Measurements from ENCODE around the gene WDR36. TPM values are rescaled to one million over a fixed set of nuclear protein-coding genes. Genes with fewer than 3 reads are reported as not detected.
"Not testable (repeated sequence)": the region's sequence is repeated elsewhere in the genome, so short reads cannot be mapped to it uniquely, and the experiment has no call there.

The WDR36 gene
- total and polyA plus RNA-seq, 2 donors, result 11.8 to 30.1 TPM

- Histone ChIP-seq H3K4me3 (ENCODE audit: low read length in 2 of 2) (no peak overlapping the region), H3K4me1 (ENCODE audit: control insufficient read depth in 2 of 2, insufficient read depth in 2 of 2, low read length in 2 of 2) (no peaks in the 10 kb centered on the region), H3K9me3 (ENCODE audit: control insufficient read depth in 2 of 2, insufficient read depth in 1 of 2, low read length in 1 of 2) (no peaks in the 10 kb centered on the region), H3K36me3 (ENCODE audit: control insufficient read depth in 2 of 2, insufficient read depth in 2 of 2, low read length in 1 of 2) (no peaks in the 10 kb centered on the region), H3K27me3 (ENCODE audit: control insufficient read depth in 2 of 2, insufficient read depth in 1 of 2, low read length in 1 of 2) (no peaks in the 10 kb centered on the region), H3K27ac (ENCODE audit: low read depth in 1 of 2, low read length in 1 of 2) (no peak overlapping the region)
- 96% methylated on average over 5 of the region's 5 CpGs for WGBS
- no peak for DNase-seq (ENCODE audit: low read depth in 6 of 9, low spot score in 9 of 9)
These were observed 43.8 kb downstream of the WDR36 start for GRCh38 chr5:111135946-111136345.

- no peaks in the 10 kb centered on the region for H3K9me3 ChIP-seq (ENCODE audit: control insufficient read depth in 2 of 2, insufficient read depth in 1 of 2, low read length in 1 of 2)
- WGBS, result 65% methylated on average over 2 of the region's 2 CpGs
- no peaks in the 10 kb centered on the region for H3K4me1 ChIP-seq (ENCODE audit: control insufficient read depth in 2 of 2, insufficient read depth in 2 of 2, low read length in 2 of 2)
- no peaks in the 10 kb centered on the region for H3K27me3 ChIP-seq (ENCODE audit: control insufficient read depth in 2 of 2, insufficient read depth in 1 of 2, low read length in 1 of 2)
- no peaks in the 10 kb centered on the region for H3K36me3 ChIP-seq (ENCODE audit: control insufficient read depth in 2 of 2, insufficient read depth in 2 of 2, low read length in 1 of 2)
- DNase-seq (ENCODE audit: low read depth in 6 of 9, low spot score in 9 of 9), result no peak
- H3K4me3 ChIP-seq (ENCODE audit: low read length in 2 of 2), result no peak overlapping the region
- no peak overlapping the region for H3K27ac ChIP-seq (ENCODE audit: low read depth in 1 of 2, low read length in 1 of 2)
These were observed 45.9 kb downstream of the WDR36 start for GRCh38 chr5:111138096-111138495.

GRCh38 chr5:111141471-111141870, 49.3 kb downstream of the WDR36 start:
- not testable (repeated sequence) for DNase-seq (ENCODE audit: low read depth in 6 of 9, low spot score in 9 of 9); H3K4me3 ChIP-seq (ENCODE audit: low read length in 2 of 2); H3K36me3 ChIP-seq (ENCODE audit: control insufficient read depth in 2 of 2, insufficient read depth in 2 of 2, low read length in 1 of 2); H3K9me3 ChIP-seq (ENCODE audit: control insufficient read depth in 2 of 2, insufficient read depth in 1 of 2, low read length in 1 of 2); H3K27me3 ChIP-seq (ENCODE audit: control insufficient read depth in 2 of 2, insufficient read depth in 1 of 2, low read length in 1 of 2); H3K27ac ChIP-seq (ENCODE audit: low read depth in 1 of 2, low read length in 1 of 2); H3K4me1 ChIP-seq (ENCODE audit: control insufficient read depth in 2 of 2, insufficient read depth in 2 of 2, low read length in 2 of 2)
- 100% methylated on average over 1 of the region's 1 CpG for WGBS

- no peaks in the 10 kb centered on the region for H3K36me3 ChIP-seq (ENCODE audit: control insufficient read depth in 2 of 2, insufficient read depth in 2 of 2, low read length in 1 of 2)
- WGBS, result 97% methylated on average over 4 of the region's 4 CpGs
- no peak overlapping the region for H3K4me3 ChIP-seq (ENCODE audit: low read length in 2 of 2)
- H3K4me1 ChIP-seq (ENCODE audit: control insufficient read depth in 2 of 2, insufficient read depth in 2 of 2, low read length in 2 of 2), result no peaks in the 10 kb centered on the region
- H3K9me3 ChIP-seq (ENCODE audit: control insufficient read depth in 2 of 2, insufficient read depth in 1 of 2, low read length in 1 of 2), result no peaks in the 10 kb centered on the region
- no peak overlapping the region for H3K27ac ChIP-seq (ENCODE audit: low read depth in 1 of 2, low read length in 1 of 2)
- DNase-seq (ENCODE audit: low read depth in 6 of 9, low spot score in 9 of 9), result no peak
- no peaks in the 10 kb centered on the region for H3K27me3 ChIP-seq (ENCODE audit: control insufficient read depth in 2 of 2, insufficient read depth in 1 of 2, low read length in 1 of 2)
These were observed 50.8 kb downstream of the WDR36 start for GRCh38 chr5:111142932-111143331.

GRCh38 chr5:111143910-111144309, 51.8 kb downstream of the WDR36 start:
- H3K36me3 ChIP-seq (ENCODE audit: control insufficient read depth in 2 of 2, insufficient read depth in 2 of 2, low read length in 1 of 2), result no peaks in the 10 kb centered on the region
- WGBS, result 86% methylated on average over 5 of the region's 5 CpGs
- H3K9me3 ChIP-seq (ENCODE audit: control insufficient read depth in 2 of 2, insufficient read depth in 1 of 2, low read length in 1 of 2), result no peaks in the 10 kb centered on the region
- no peak for DNase-seq (ENCODE audit: low read depth in 6 of 9, low spot score in 9 of 9)
- H3K27me3 ChIP-seq (ENCODE audit: control insufficient read depth in 2 of 2, insufficient read depth in 1 of 2, low read length in 1 of 2), result no peaks in the 10 kb centered on the region
- H3K4me3 ChIP-seq (ENCODE audit: low read length in 2 of 2), result no peak overlapping the region
- no peak overlapping the region for H3K27ac ChIP-seq (ENCODE audit: low read depth in 1 of 2, low read length in 1 of 2)
- no peaks in the 10 kb centered on the region for H3K4me1 ChIP-seq (ENCODE audit: control insufficient read depth in 2 of 2, insufficient read depth in 2 of 2, low read length in 2 of 2)

- 93% methylated on average over 1 of the region's 1 CpG for WGBS
- no peaks in the 10 kb centered on the region for H3K36me3 ChIP-seq (ENCODE audit: control insufficient read depth in 2 of 2, insufficient read depth in 2 of 2, low read length in 1 of 2)
- no peak overlapping the region for H3K27ac ChIP-seq (ENCODE audit: low read depth in 1 of 2, low read length in 1 of 2)
- no peaks in the 10 kb centered on the region for H3K9me3 ChIP-seq (ENCODE audit: control insufficient read depth in 2 of 2, insufficient read depth in 1 of 2, low read length in 1 of 2)
- H3K4me3 ChIP-seq (ENCODE audit: low read length in 2 of 2), result no peak overlapping the region
- no peaks in the 10 kb centered on the region for H3K4me1 ChIP-seq (ENCODE audit: control insufficient read depth in 2 of 2, insufficient read depth in 2 of 2, low read length in 2 of 2)
- H3K27me3 ChIP-seq (ENCODE audit: control insufficient read depth in 2 of 2, insufficient read depth in 1 of 2, low read length in 1 of 2), result no peaks in the 10 kb centered on the region
- DNase-seq (ENCODE audit: low read depth in 6 of 9, low spot score in 9 of 9), result no peak
These were observed 52.3 kb downstream of the WDR36 start for GRCh38 chr5:111144352-111144930.

- Histone ChIP-seq H3K4me1 (ENCODE audit: control insufficient read depth in 2 of 2, insufficient read depth in 2 of 2, low read length in 2 of 2) (no peaks in the 10 kb centered on the region), H3K4me3 (ENCODE audit: low read length in 2 of 2) (no peak overlapping the region), H3K27me3 (ENCODE audit: control insufficient read depth in 2 of 2, insufficient read depth in 1 of 2, low read length in 1 of 2) (no peaks in the 10 kb centered on the region), H3K9me3 (ENCODE audit: control insufficient read depth in 2 of 2, insufficient read depth in 1 of 2, low read length in 1 of 2) (no peaks in the 10 kb centered on the region), H3K36me3 (ENCODE audit: control insufficient read depth in 2 of 2, insufficient read depth in 2 of 2, low read length in 1 of 2) (no peaks in the 10 kb centered on the region), H3K27ac (ENCODE audit: low read depth in 1 of 2, low read length in 1 of 2) (no peak overlapping the region)
- no peak for DNase-seq (ENCODE audit: low read depth in 6 of 9, low spot score in 9 of 9)
- WGBS, result 94% methylated on average over 2 of the region's 2 CpGs
These were observed 53.9 kb downstream of the WDR36 start for GRCh38 chr5:111146053-111146452.

- WGBS, result 95% methylated on average over 3 of the region's 3 CpGs
- Histone ChIP-seq H3K4me3 (ENCODE audit: low read length in 2 of 2) (no peak overlapping the region), H3K9me3 (ENCODE audit: control insufficient read depth in 2 of 2, insufficient read depth in 1 of 2, low read length in 1 of 2) (no peaks in the 10 kb centered on the region), H3K4me1 (ENCODE audit: control insufficient read depth in 2 of 2, insufficient read depth in 2 of 2, low read length in 2 of 2) (no peaks in the 10 kb centered on the region), H3K36me3 (ENCODE audit: control insufficient read depth in 2 of 2, insufficient read depth in 2 of 2, low read length in 1 of 2) (no peaks in the 10 kb centered on the region), H3K27ac (ENCODE audit: low read depth in 1 of 2, low read length in 1 of 2) (no peak overlapping the region), H3K27me3 (ENCODE audit: control insufficient read depth in 2 of 2, insufficient read depth in 1 of 2, low read length in 1 of 2) (no peaks in the 10 kb centered on the region)
- no peak for DNase-seq (ENCODE audit: low read depth in 6 of 9, low spot score in 9 of 9)
These were observed 55.4 kb downstream of the WDR36 start for GRCh38 chr5:111147502-111147901.

- WGBS, result 84% methylated on average over 2 of the region's 2 CpGs
- H3K27ac ChIP-seq (ENCODE audit: low read depth in 1 of 2, low read length in 1 of 2), result no peak overlapping the region
- no peaks in the 10 kb centered on the region for H3K36me3 ChIP-seq (ENCODE audit: control insufficient read depth in 2 of 2, insufficient read depth in 2 of 2, low read length in 1 of 2)
- peaks cover 0 to 10% of the 10 kb centered on the region in 2 donors for H3K4me1 ChIP-seq (ENCODE audit: control insufficient read depth in 2 of 2, insufficient read depth in 2 of 2, low read length in 2 of 2)
- no peaks in the 10 kb centered on the region for H3K27me3 ChIP-seq (ENCODE audit: control insufficient read depth in 2 of 2, insufficient read depth in 1 of 2, low read length in 1 of 2)
- no peaks in the 10 kb centered on the region for H3K9me3 ChIP-seq (ENCODE audit: control insufficient read depth in 2 of 2, insufficient read depth in 1 of 2, low read length in 1 of 2)
- no peak overlapping the region for H3K4me3 ChIP-seq (ENCODE audit: low read length in 2 of 2)
- DNase-seq (ENCODE audit: low read depth in 6 of 9, low spot score in 9 of 9), result no peak
These were observed 59.9 kb downstream of the WDR36 start for GRCh38 chr5:111151998-111152397.

- H3K9me3 ChIP-seq (ENCODE audit: control insufficient read depth in 2 of 2, insufficient read depth in 1 of 2, low read length in 1 of 2), result no peaks in the 10 kb centered on the region
- H3K4me1 ChIP-seq (ENCODE audit: control insufficient read depth in 2 of 2, insufficient read depth in 2 of 2, low read length in 2 of 2), result peaks cover 0 to 15% of the 10 kb centered on the region in 2 donors
- DNase-seq (ENCODE audit: low read depth in 6 of 9, low spot score in 9 of 9), result no peak
- no peak overlapping the region for H3K4me3 ChIP-seq (ENCODE audit: low read length in 2 of 2)
- no peak overlapping the region for H3K27ac ChIP-seq (ENCODE audit: low read depth in 1 of 2, low read length in 1 of 2)
- no peaks in the 10 kb centered on the region for H3K27me3 ChIP-seq (ENCODE audit: control insufficient read depth in 2 of 2, insufficient read depth in 1 of 2, low read length in 1 of 2)
- H3K36me3 ChIP-seq (ENCODE audit: control insufficient read depth in 2 of 2, insufficient read depth in 2 of 2, low read length in 1 of 2), result no peaks in the 10 kb centered on the region
- WGBS, result 96% methylated on average over 1 of the region's 1 CpG
These were observed 61.3 kb downstream of the WDR36 start for GRCh38 chr5:111153483-111153882.

Measured in thymus (tissue), 11 donors.